Loucy (cell line): ENCODE data around the gene MCM5.

ENCODE experiments used
- H2AFZ ChIP-seq: fragments of 200-600 bp; sonication (generic); 2 replicates; pipeline ENCODE4 v1.6.0; 2016; ENCODE audit warnings: antibody characterized with exemption, mild to moderate bottlenecking, low read length, moderate library complexity
- H3F3A ChIP-seq: fragments of 200-600 bp; 2 replicates; pipeline ENCODE4 v1.6.0; 2016; ENCODE audit warnings: antibody characterized with exemption, low read depth, mild to moderate bottlenecking
- H3K27me3 ChIP-seq: fragments of 200-600 bp; sonication (generic); 2 replicates; pipeline ENCODE4 v1.6.1; 2014; ENCODE audit warnings: low read length, mild to moderate bottlenecking; ENCODE audit not compliant: insufficient read depth, poor library complexity, severe bottlenecking
- H3K36me3 ChIP-seq: fragments of 200-600 bp; sonication (generic); 2 replicates; pipeline ENCODE4 v1.6.1; 2016; ENCODE audit warnings: low read length; ENCODE audit not compliant: insufficient read depth
- H3K4me1 ChIP-seq: fragments of 200-600 bp; sonication (generic); 2 replicates; pipeline ENCODE4 v1.5.1; 2014; ENCODE audit warnings: low read length, mild to moderate bottlenecking; ENCODE audit not compliant: insufficient read depth, poor library complexity, severe bottlenecking
- H3K4me2 ChIP-seq: fragments of 200-600 bp; sonication (generic); 2 replicates; pipeline ENCODE4 v1.6.0; 2014; ENCODE audit warnings: antibody characterized with exemption, low read length, low read depth, mild to moderate bottlenecking; ENCODE audit not compliant: poor library complexity, severe bottlenecking
- H3K4me3 ChIP-seq: fragments of 200-600 bp; sonication (generic); 2 replicates; pipeline ENCODE4 v1.5.1; 2014; ENCODE audit warnings: low read length, mild to moderate bottlenecking, mixed read lengths; ENCODE audit not compliant: poor library complexity, severe bottlenecking
- H3K79me2 ChIP-seq: fragments of 200-600 bp; sonication (generic); 2 replicates; pipeline ENCODE4 v1.6.1; 2014; ENCODE audit warnings: low read length; ENCODE audit not compliant: insufficient read depth
- H3K9ac ChIP-seq: fragments of 200-600 bp; sonication (generic); 2 replicates; pipeline ENCODE4 v1.6.0; 2014; ENCODE audit warnings: mild to moderate bottlenecking, low read depth, low read length, moderate library complexity; ENCODE audit not compliant: poor library complexity, severe bottlenecking
- H3K9me2 ChIP-seq: fragments of 200-600 bp; sonication (generic); replicated peaks from 2 replicates; pipeline ENCODE4 v1.6.1; 2016; ENCODE audit warnings: low read depth, low read length, mixed read lengths
- H3K9me3 ChIP-seq: fragments of 200-600 bp; sonication (generic); 2 replicates; pipeline ENCODE4 v1.6.1; 2014; ENCODE audit warnings: mild to moderate bottlenecking, antibody characterized with exemption, low read length, low read depth; ENCODE audit not compliant: insufficient read depth
- H4K20me1 ChIP-seq: fragments of 200-600 bp; sonication (generic); 2 replicates; pipeline ENCODE4 v1.6.0; 2014; ENCODE audit warnings: antibody characterized with exemption, low read length, mild to moderate bottlenecking; ENCODE audit not compliant: insufficient read depth, poor library complexity, severe bottlenecking
- CTCF ChIP-seq: fragments of 200-600 bp; sonication (generic); conservative IDR thresholded peaks from 2 replicates; pipeline ENCODE4 v1.5.1; 2014; ENCODE audit warnings: mild to moderate bottlenecking, antibody characterized with exemption, low read length
- EZH2phosphoT487 ChIP-seq: fragments of 200-600 bp; IDR thresholded peaks from 2 replicates; pipeline ENCODE4 v1.6.1; 2018; ENCODE audit warnings: antibody characterized with exemption, mild to moderate bottlenecking, moderate library complexity, borderline replicate concordance

The MCM5 gene

DNA sequence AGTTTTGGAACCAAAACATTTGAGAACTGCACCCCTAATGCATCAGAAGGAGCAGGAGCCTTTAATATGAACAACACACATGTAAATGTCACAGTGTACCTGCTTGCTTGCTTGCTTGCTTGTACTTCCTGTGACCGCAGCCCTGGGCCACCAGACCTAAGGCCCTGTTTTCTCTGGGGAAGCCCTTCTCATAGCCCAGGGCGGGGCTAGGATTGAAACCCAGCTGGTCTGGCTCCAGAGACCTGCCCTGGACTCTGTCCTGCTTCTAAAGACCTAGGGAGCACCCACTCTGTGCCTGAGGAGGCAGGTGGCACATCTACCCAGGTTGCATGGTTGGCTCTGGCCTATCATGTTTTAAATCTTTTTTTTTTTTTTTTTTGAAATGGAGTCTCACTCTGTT is 7.6 kb upstream of the MCM5 start:
- H3F3A ChIP-seq = no peaks in the 10 kb centered on the region
- no peaks in the 10 kb centered on the region for H3K27me3 ChIP-seq
- H3K9me2 ChIP-seq = no peaks in the 10 kb centered on the region
- no peak overlapping the region for H3K9ac ChIP-seq
- H3K4me3 ChIP-seq = no peak overlapping the region
- TF ChIP-seq EZH2phosphoT487 (no peak), CTCF (no peak)
- no peak overlapping the region for H3K4me2 ChIP-seq
- no peaks in the 10 kb centered on the region for H4K20me1 ChIP-seq
- no peaks in the 10 kb centered on the region for H3K79me2 ChIP-seq
- no peaks in the 10 kb centered on the region for H3K9me3 ChIP-seq
- H3K36me3 ChIP-seq = no peaks in the 10 kb centered on the region
- H2AFZ ChIP-seq = no peak overlapping the region
- no peaks in the 10 kb centered on the region for H3K4me1 ChIP-seq

DNA sequence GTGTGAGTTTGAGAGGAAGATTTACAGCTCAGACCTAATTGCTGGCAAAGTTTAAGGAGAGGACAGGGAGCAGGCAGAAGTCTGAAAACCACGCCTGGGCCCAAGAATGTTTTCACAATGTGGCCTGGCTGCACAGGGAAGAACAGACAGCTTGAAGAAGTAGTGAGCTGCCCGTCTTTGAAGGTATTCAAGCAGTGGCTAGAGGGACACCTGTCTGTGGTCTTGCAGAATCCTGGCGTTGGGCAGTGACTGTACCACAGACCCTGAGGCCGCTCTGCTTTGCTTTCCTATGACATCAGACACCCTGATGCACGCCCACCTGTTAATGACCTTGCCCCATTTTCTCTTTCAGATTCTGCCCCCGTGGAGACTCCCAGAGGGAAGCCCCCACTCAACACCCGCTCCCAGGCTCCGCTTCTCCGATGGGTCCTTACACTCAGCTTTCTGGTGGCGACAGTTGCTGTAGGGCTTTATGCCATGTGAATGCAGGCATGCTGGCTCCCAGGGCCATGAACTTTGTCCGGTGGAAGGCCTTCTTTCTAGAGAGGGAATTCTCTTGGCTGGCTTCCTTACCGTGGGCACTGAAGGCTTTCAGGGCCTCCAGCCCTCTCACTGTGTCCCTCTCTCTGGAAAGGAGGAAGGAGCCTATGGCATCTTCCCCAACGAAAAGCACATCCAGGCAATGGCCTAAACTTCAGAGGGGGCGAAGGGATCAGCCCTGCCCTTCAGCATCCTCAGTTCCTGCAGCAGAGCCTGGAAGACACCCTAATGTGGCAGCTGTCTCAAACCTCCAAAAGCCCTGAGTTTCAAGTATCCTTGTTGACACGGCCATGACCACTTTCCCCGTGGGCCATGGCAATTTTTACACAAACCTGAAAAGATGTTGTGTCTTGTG is 6.6 kb upstream of the MCM5 start:
- H3K36me3 ChIP-seq = no peaks in the 10 kb centered on the region
- H3K27me3 ChIP-seq = no peaks in the 10 kb centered on the region
- H4K20me1 ChIP-seq = no peaks in the 10 kb centered on the region
- H3K9me2 ChIP-seq = no peaks in the 10 kb centered on the region
- no peaks in the 10 kb centered on the region for H3F3A ChIP-seq
- no peaks in the 10 kb centered on the region for H3K79me2 ChIP-seq
- no peaks in the 10 kb centered on the region for H3K9me3 ChIP-seq
- no peak overlapping the region for H3K4me2 ChIP-seq
- H3K9ac ChIP-seq = no peak overlapping the region
- no peak for TF ChIP-seq CTCF
- TF ChIP-seq EZH2phosphoT487 = no peak
- H2AFZ ChIP-seq = no peak overlapping the region
- no peak overlapping the region for H3K4me3 ChIP-seq
- no peaks in the 10 kb centered on the region for H3K4me1 ChIP-seq

DNA sequence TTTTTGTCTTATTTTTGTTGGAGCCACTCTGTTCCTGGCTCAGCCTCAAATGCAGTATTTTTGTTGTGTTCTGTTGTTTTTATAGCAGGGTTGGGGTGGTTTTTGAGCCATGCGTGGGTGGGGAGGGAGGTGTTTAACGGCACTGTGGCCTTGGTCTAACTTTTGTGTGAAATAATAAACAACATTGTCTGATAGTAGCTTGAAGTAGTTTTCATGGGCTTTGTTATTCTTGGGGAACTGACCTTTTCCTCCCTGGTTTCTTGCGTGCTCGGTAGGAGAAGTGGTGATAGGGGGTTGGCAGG is 6.0 kb upstream of the MCM5 start:
- Histone ChIP-seq H3K27me3 (no peaks in the 10 kb centered on the region), H3K4me3 (no peak overlapping the region), H3K9me2 (no peaks in the 10 kb centered on the region), H4K20me1 (no peaks in the 10 kb centered on the region), H3K36me3 (no peaks in the 10 kb centered on the region), H3K4me2 (no peak overlapping the region), H3K9me3 (no peaks in the 10 kb centered on the region), H3F3A (no peaks in the 10 kb centered on the region), H3K79me2 (peaks cover 4% of the 10 kb centered on the region; the same call in 1 of the 2 replicates), H3K9ac (no peak overlapping the region), H3K4me1 (peaks cover 4% of the 10 kb centered on the region), H2AFZ (no peak overlapping the region)
- TF ChIP-seq EZH2phosphoT487 (no peak), CTCF (no peak)
